GM23338 (cell line): ENCODE results near the gene ZDHHC9.

Source experiments
- EZH2 ChIP-seq: fragments of 200-600 bp; sonication (generic); IDR thresholded peaks from one replicate; pipeline ENCODE4 v1.8.0; 2017; ENCODE audit warnings: antibody characterized with exemption, mild to moderate bottlenecking, low read depth; ENCODE audit not compliant: unreplicated experiment
- EZH2phosphoT487 ChIP-seq: fragments of 200-600 bp; sonication (generic); IDR thresholded peaks from one replicate; pipeline ENCODE4 v1.8.1; 2018; ENCODE audit warnings: antibody characterized with exemption; ENCODE audit not compliant: unreplicated experiment
- ZNF331 ChIP-seq: fragments of 250-450 bp; sonication (Bioruptor Pico); IDR thresholded peaks from 2 replicates; pipeline ENCODE4 v1.5.0; 2020; ENCODE audit warnings: low read depth, mild to moderate bottlenecking, moderate library complexity
- TF ChIP-seq, protein P1 (sequence below), 2 experiments: fragments of 200-600 bp in 1 of 2; sonication (generic) in 1 of 2; conservative IDR thresholded peaks; 2 replicates each; pipeline versions ENCODE4 v1.5.1 to v1.6.1; 2016 to 2017; ENCODE audit warnings: antibody characterized with exemption in 2 of 2, low read depth in 2 of 2, mild to moderate bottlenecking in 2 of 2, moderate library complexity in 1 of 2

DNA sequence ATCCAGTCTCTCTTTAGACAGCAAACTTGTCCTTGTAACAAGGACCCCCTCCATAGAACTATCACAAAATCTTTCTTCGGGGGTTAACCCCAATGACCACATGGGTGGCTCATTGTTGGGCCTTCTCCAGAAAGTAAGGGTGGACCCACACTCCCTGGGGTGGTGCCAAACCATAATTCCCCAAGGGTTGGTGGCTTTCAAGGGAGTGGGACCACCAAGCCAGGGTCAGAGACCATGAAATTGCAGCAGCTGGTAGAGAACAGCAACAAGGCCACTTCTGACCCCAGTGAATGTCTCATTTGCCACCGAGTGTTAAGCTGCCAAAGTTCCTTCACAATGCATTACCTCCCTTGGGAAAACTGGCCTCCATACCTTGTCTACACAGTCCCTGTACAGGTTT lies 28.8 kb upstream of the ZDHHC9 start:
- TF ChIP-seq EZH2 (no peak), ZNF331 (CRISPR knock-in tag) (no peak), EZH2phosphoT487 (no peak)
- TF ChIP-seq, protein P1, sequence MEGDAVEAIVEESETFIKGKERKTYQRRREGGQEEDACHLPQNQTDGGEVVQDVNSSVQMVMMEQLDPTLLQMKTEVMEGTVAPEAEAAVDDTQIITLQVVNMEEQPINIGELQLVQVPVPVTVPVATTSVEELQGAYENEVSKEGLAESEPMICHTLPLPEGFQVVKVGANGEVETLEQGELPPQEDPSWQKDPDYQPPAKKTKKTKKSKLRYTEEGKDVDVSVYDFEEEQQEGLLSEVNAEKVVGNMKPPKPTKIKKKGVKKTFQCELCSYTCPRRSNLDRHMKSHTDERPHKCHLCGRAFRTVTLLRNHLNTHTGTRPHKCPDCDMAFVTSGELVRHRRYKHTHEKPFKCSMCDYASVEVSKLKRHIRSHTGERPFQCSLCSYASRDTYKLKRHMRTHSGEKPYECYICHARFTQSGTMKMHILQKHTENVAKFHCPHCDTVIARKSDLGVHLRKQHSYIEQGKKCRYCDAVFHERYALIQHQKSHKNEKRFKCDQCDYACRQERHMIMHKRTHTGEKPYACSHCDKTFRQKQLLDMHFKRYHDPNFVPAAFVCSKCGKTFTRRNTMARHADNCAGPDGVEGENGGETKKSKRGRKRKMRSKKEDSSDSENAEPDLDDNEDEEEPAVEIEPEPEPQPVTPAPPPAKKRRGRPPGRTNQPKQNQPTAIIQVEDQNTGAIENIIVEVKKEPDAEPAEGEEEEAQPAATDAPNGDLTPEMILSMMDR (conservative IDR thresholded peaks at IDR 0.05; ENCODE audit: low read depth in 2 of 2), result no peak
